K562 (cell line): ENCODE results near the gene TRABD2B. TPM values are rescaled to one million over a fixed set of nuclear protein-coding genes. Genes with fewer than 3 reads are reported as not detected.

ENCODE experiments used
- GABPB1 ChIP-seq: sonication (generic); formaldehyde crosslinking; IDR thresholded peaks from 2 replicates; pipeline ENCODE4 v1.8.0; 2022; ENCODE audit warnings: mild to moderate bottlenecking, missing genetic modification reagents
- KAT7 ChIP-seq: sonication (generic); formaldehyde crosslinking; IDR thresholded peaks from 2 replicates; pipeline ENCODE4 v1.8.0; 2022; ENCODE audit warnings: missing genetic modification reagents, mild to moderate bottlenecking, borderline replicate concordance
- KLF16 ChIP-seq: IDR thresholded peaks from 2 replicates; pipeline ENCODE4 v1.6.1; 2016; ENCODE audit warnings: antibody characterized with exemption
- MEF2D ChIP-seq: conservative IDR thresholded peaks from 2 replicates; pipeline ENCODE4 v1.6.1; 2016; ENCODE audit warnings: low read depth, missing genetic modification characterization, missing compliant biosample characterization
- MYBL2 ChIP-seq, 2 experiments: fragments of 450-650 bp in 1 of 2; sonication (generic) in 1 of 2; formaldehyde crosslinking in 1 of 2; IDR thresholded peaks; 2 replicates each; pipeline versions ENCODE4 v1.6.1 to v1.8.1; 2017 to 2022; ENCODE audit warnings: borderline replicate concordance in 1 of 2, inconsistent platforms in 1 of 2, low read depth in 1 of 2, mild to moderate bottlenecking in 1 of 2, missing genetic modification reagents in 1 of 2, moderate library complexity in 1 of 2
- RAD51 ChIP-seq: fragments of 450-650 bp; IDR thresholded peaks from 2 replicates; pipeline ENCODE4 v1.7.1; 2016; ENCODE audit warnings: low read depth, mild to moderate bottlenecking, borderline replicate concordance
- RB1 ChIP-seq: fragments of 450-650 bp; IDR thresholded peaks from 2 replicates; pipeline ENCODE4 v1.6.1; 2017; ENCODE audit warnings: low read depth, mild to moderate bottlenecking
- SIN3A ChIP-seq, 2 experiments: fragments of 150-350 bp in 1 of 2; IDR thresholded peaks; 2 replicates each; pipeline ENCODE4 v1.6.1; 2011 to 2016; ENCODE audit warnings: borderline replicate concordance in 2 of 2, low read depth in 2 of 2, low read length in 2 of 2, mild to moderate bottlenecking in 2 of 2, moderate library complexity in 2 of 2; ENCODE audit not compliant: control insufficient read depth in 1 of 2
- SMAD1 ChIP-seq: fragments of 150-350 bp; IDR thresholded peaks from 2 replicates; pipeline ENCODE4 v1.6.1; 2014; ENCODE audit warnings: low read length, low read depth; ENCODE audit not compliant: partially characterized antibody
- U2AF2 ChIP-seq: fragments of 200-400 bp; formaldehyde crosslinking; optimal IDR thresholded peaks from 2 replicates; pipeline ENCODE3; 2017; ENCODE audit warnings: low read depth, mild to moderate bottlenecking, low read length
- ZNF24 ChIP-seq: fragments of 450-650 bp; IDR thresholded peaks from 2 replicates; pipeline ENCODE4 v1.6.1; 2016
- polyA plus RNA-seq, 8 experiments: library from polyadenylated mRNA; depleted of rRNA in 4 of 8; stranded (reverse) in 5 of 8; unstranded in 3 of 8; fragments of >200 nt; fragmentation: Nextera tagmentation in 2 of 8; fragmentation: Illumina TruSeq in 1 of 8; extraction: Ambion mirVana in 2 of 8; extraction: Trizol in 1 of 8; gene quantifications; 2 replicates each; pipeline versions ENCODE4 v1.2.1 to v1.2.3, GENCODE V29; 2011 to 2014; ENCODE audit warnings: inconsistent platforms in 1 of 8, missing spikeins in 1 of 8
- total RNA-seq, 7 experiments: library from RNA; depleted of rRNA in 6 of 7; stranded (reverse); fragments of >200 nt in 6 of 7; fragmentation: Illumina TruSeq in 2 of 7; extraction: Trizol in 2 of 7; gene quantifications; 2 replicates each; pipeline versions ENCODE4 v1.2.1 to v1.2.3, GENCODE V29; 2011 to 2021; ENCODE audit warnings: low replicate concordance in 1 of 7
- TF ChIP-seq, protein P1 (sequence below): fragments of 450-650 bp; IDR thresholded peaks from 2 replicates; pipeline ENCODE4 v1.6.1; 2016; ENCODE audit warnings: borderline replicate concordance
- TF ChIP-seq, protein P2 (sequence below): fragments of 200-600 bp; sonication (generic); IDR thresholded peaks from one replicate; pipeline ENCODE4 v1.6.1; 2012; ENCODE audit warnings: mild to moderate bottlenecking, low read depth, low read length, inconsistent platforms

The TRABD2B gene
- total and polyA plus RNA-seq, 9 of the 15 experiments (the other 6 are each of a cell fraction or from before 2014, with no cell fraction given) = not detected

DNA sequence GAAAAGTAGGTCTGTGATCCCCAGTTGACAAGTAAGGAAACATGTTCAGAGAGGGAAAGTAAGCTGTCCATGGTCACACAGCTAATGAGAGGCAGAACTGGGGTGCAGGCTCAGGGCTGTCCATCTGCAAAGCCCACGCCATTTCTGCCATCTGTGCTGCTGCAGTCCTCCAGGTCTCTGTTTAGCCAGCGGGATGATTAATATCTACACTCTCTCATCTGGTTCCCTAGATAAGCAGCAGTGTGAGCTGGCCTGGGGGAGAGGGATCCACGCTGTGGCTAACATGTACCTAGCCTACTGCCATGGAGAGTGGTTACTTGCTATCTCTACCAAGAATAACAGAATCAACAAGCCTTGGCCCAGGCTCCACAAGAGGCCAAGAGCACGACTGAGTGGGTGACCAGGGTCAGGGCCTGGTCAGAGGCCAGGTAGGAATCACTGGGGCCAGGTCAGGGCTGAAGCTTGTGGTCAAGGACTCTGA is 75.2 kb downstream of the TRABD2B start (continued):
- TF ChIP-seq, protein P1, sequence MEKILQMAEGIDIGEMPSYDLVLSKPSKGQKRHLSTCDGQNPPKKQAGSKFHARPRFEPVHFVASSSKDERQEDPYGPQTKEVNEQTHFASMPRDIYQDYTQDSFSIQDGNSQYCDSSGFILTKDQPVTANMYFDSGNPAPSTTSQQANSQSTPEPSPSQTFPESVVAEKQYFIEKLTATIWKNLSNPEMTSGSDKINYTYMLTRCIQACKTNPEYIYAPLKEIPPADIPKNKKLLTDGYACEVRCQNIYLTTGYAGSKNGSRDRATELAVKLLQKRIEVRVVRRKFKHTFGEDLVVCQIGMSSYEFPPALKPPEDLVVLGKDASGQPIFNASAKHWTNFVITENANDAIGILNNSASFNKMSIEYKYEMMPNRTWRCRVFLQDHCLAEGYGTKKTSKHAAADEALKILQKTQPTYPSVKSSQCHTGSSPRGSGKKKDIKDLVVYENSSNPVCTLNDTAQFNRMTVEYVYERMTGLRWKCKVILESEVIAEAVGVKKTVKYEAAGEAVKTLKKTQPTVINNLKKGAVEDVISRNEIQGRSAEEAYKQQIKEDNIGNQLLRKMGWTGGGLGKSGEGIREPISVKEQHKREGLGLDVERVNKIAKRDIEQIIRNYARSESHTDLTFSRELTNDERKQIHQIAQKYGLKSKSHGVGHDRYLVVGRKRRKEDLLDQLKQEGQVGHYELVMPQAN = no peak
- TF ChIP-seq KAT7 (CRISPR knock-in tag) = no peak
- no peak for TF ChIP-seq U2AF2
- no peak for TF ChIP-seq SIN3A (IDR thresholded peaks at IDR 0.05; ENCODE audit: borderline replicate concordance in 2 of 2, control insufficient read depth in 1 of 2, low read depth in 2 of 2, low read length in 2 of 2)
- TF ChIP-seq, protein P2, sequence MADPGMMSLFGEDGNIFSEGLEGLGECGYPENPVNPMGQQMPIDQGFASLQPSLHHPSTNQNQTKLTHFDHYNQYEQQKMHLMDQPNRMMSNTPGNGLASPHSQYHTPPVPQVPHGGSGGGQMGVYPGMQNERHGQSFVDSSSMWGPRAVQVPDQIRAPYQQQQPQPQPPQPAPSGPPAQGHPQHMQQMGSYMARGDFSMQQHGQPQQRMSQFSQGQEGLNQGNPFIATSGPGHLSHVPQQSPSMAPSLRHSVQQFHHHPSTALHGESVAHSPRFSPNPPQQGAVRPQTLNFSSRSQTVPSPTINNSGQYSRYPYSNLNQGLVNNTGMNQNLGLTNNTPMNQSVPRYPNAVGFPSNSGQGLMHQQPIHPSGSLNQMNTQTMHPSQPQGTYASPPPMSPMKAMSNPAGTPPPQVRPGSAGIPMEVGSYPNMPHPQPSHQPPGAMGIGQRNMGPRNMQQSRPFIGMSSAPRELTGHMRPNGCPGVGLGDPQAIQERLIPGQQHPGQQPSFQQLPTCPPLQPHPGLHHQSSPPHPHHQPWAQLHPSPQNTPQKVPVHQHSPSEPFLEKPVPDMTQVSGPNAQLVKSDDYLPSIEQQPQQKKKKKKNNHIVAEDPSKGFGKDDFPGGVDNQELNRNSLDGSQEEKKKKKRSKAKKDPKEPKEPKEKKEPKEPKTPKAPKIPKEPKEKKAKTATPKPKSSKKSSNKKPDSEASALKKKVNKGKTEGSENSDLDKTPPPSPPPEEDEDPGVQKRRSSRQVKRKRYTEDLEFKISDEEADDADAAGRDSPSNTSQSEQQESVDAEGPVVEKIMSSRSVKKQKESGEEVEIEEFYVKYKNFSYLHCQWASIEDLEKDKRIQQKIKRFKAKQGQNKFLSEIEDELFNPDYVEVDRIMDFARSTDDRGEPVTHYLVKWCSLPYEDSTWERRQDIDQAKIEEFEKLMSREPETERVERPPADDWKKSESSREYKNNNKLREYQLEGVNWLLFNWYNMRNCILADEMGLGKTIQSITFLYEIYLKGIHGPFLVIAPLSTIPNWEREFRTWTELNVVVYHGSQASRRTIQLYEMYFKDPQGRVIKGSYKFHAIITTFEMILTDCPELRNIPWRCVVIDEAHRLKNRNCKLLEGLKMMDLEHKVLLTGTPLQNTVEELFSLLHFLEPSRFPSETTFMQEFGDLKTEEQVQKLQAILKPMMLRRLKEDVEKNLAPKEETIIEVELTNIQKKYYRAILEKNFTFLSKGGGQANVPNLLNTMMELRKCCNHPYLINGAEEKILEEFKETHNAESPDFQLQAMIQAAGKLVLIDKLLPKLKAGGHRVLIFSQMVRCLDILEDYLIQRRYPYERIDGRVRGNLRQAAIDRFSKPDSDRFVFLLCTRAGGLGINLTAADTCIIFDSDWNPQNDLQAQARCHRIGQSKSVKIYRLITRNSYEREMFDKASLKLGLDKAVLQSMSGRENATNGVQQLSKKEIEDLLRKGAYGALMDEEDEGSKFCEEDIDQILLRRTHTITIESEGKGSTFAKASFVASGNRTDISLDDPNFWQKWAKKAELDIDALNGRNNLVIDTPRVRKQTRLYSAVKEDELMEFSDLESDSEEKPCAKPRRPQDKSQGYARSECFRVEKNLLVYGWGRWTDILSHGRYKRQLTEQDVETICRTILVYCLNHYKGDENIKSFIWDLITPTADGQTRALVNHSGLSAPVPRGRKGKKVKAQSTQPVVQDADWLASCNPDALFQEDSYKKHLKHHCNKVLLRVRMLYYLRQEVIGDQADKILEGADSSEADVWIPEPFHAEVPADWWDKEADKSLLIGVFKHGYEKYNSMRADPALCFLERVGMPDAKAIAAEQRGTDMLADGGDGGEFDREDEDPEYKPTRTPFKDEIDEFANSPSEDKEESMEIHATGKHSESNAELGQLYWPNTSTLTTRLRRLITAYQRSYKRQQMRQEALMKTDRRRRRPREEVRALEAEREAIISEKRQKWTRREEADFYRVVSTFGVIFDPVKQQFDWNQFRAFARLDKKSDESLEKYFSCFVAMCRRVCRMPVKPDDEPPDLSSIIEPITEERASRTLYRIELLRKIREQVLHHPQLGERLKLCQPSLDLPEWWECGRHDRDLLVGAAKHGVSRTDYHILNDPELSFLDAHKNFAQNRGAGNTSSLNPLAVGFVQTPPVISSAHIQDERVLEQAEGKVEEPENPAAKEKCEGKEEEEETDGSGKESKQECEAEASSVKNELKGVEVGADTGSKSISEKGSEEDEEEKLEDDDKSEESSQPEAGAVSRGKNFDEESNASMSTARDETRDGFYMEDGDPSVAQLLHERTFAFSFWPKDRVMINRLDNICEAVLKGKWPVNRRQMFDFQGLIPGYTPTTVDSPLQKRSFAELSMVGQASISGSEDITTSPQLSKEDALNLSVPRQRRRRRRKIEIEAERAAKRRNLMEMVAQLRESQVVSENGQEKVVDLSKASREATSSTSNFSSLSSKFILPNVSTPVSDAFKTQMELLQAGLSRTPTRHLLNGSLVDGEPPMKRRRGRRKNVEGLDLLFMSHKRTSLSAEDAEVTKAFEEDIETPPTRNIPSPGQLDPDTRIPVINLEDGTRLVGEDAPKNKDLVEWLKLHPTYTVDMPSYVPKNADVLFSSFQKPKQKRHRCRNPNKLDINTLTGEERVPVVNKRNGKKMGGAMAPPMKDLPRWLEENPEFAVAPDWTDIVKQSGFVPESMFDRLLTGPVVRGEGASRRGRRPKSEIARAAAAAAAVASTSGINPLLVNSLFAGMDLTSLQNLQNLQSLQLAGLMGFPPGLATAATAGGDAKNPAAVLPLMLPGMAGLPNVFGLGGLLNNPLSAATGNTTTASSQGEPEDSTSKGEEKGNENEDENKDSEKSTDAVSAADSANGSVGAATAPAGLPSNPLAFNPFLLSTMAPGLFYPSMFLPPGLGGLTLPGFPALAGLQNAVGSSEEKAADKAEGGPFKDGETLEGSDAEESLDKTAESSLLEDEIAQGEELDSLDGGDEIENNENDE = no peak
- TF ChIP-seq ZNF24 = no peak
- no peak for TF ChIP-seq GABPB1 (CRISPR knock-in tag)
- TF ChIP-seq MEF2D (tag) = no peak
- TF ChIP-seq KLF16 = peak; percentile 83
- no peak for TF ChIP-seq MYBL2 (IDR thresholded peaks at IDR 0.05; ENCODE audit: low read depth)
- no peak for TF ChIP-seq MYBL2 (CRISPR knock-in tag; IDR thresholded peaks at IDR 0.05; ENCODE audit: borderline replicate concordance)
- TF ChIP-seq SMAD1 = no peak
- TF ChIP-seq RB1 = no peak
- no peak for TF ChIP-seq RAD51
